A549 (cell line): Measurements from ENCODE around the gene GNGT2.

Source experiments
- CTCF ChIP-seq: fragments of >200 bp; sonication (Bioruptor Twin); formaldehyde crosslinking; IDR thresholded peaks from 3 replicates; pipeline ENCODE4 v1.5.1; 2016
- EHMT2 ChIP-seq: fragments of 200-600 bp; sonication (generic); IDR thresholded peaks from 2 replicates; pipeline ENCODE4 v1.6.1; 2016; ENCODE audit warnings: antibody characterized with exemption, low read depth, mild to moderate bottlenecking, moderate library complexity
- ELK1 ChIP-seq: fragments of 150-350 bp; IDR thresholded peaks from 2 replicates; pipeline ENCODE4 v1.6.1; 2014; ENCODE audit warnings: low read depth, mild to moderate bottlenecking, low read length
- MAX ChIP-seq: IDR thresholded peaks from 2 replicates; pipeline ENCODE4 v1.6.1; 2012
- POLR2A ChIP-seq: IDR thresholded peaks from 2 replicates; pipeline ENCODE4 v1.6.1; 2012; ENCODE audit warnings: mild to moderate bottlenecking, low read length
- REST ChIP-seq: fragments of 200-600 bp; sonication (generic); IDR thresholded peaks from 2 replicates; pipeline ENCODE4 v1.6.1; 2016; ENCODE audit warnings: antibody characterized with exemption, mild to moderate bottlenecking, moderate library complexity
- RFX5 ChIP-seq: fragments of 450-650 bp; IDR thresholded peaks from 2 replicates; pipeline ENCODE4 v1.7.1; 2014; ENCODE audit warnings: antibody characterized with exemption, mild to moderate bottlenecking, moderate library complexity

- TF ChIP-seq POLR2A (no peak), REST (no peak), CTCF (no peak), ELK1 (no peak), EHMT2 (no peak), RFX5 (no peak), MAX (no peak)
Observed at GRCh38 chr17:49213399-49213798, 3.0 kb upstream of the GNGT2 start.
